K562 (cell line): ENCODE measurements around the gene RCOR1. TPM values are rescaled to one million over a fixed set of nuclear protein-coding genes. Genes with fewer than 3 reads are reported as not detected.

Experiments used
- CHD7 ChIP-seq: fragments of 200-600 bp; sonication (generic); IDR thresholded peaks from one replicate; pipeline ENCODE4 v1.6.1; 2012; ENCODE audit warnings: mild to moderate bottlenecking, low read depth, low read length, inconsistent platforms
- ELK3 ChIP-seq: fragments of 450-650 bp; formaldehyde crosslinking; IDR thresholded peaks from 2 replicates; pipeline ENCODE4 v1.4.0; 2020; ENCODE audit warnings: mild to moderate bottlenecking
- SOX6 ChIP-seq: fragments of 450-650 bp; IDR thresholded peaks from 2 replicates; pipeline ENCODE4 v1.6.1; 2014; ENCODE audit warnings: mild to moderate bottlenecking
- TCF7 ChIP-seq: sonication (generic); IDR thresholded peaks from 2 replicates; pipeline ENCODE4 v1.6.1; 2016; ENCODE audit warnings: antibody characterized with exemption, borderline replicate concordance
- polyA plus RNA-seq, 8 experiments: library from polyadenylated mRNA; depleted of rRNA in 4 of 8; stranded (reverse) in 5 of 8; unstranded in 3 of 8; fragments of >200 nt; fragmentation: Nextera tagmentation in 2 of 8; fragmentation: Illumina TruSeq in 1 of 8; extraction: Ambion mirVana in 2 of 8; extraction: Trizol in 1 of 8; gene quantifications; 2 replicates each; pipeline versions ENCODE4 v1.2.1 to v1.2.3, GENCODE V29; 2011 to 2014; ENCODE audit warnings: inconsistent platforms in 1 of 8, missing spikeins in 1 of 8
- total RNA-seq, 7 experiments: library from RNA; depleted of rRNA in 6 of 7; stranded (reverse); fragments of >200 nt in 6 of 7; fragmentation: Illumina TruSeq in 2 of 7; extraction: Trizol in 2 of 7; gene quantifications; 2 replicates each; pipeline versions ENCODE4 v1.2.1 to v1.2.3, GENCODE V29; 2011 to 2021; ENCODE audit warnings: low replicate concordance in 1 of 7

Gene RCOR1
- total and polyA plus RNA-seq, 9 of the 15 experiments (the other 6 are each of a cell fraction or from before 2014, with no cell fraction given), result 8.5 to 47.9 (median 20.9) TPM

- no peak for TF ChIP-seq CHD7
- TF ChIP-seq ELK3 (CRISPR knock-in tag), result no peak
- TF ChIP-seq TCF7, result peak; percentile 85; the same call in 1 of the 2 replicates
- TF ChIP-seq SOX6, result peak; percentile 50; the same call in 1 of the 2 replicates
Observed at GRCh38 chr14:102717276-102717675, 124.8 kb downstream of the RCOR1 start (continued).
